ENCODE results near the gene RAB44. TPM values are rescaled to one million over a fixed set of nuclear protein-coding genes. Genes with fewer than 3 reads are reported as not detected.
A peak's percentile ranks its signal among the peaks of the same experiment; 100 is the strongest.

RAB44 gene
- total RNA-seq, 1 experiment from 2014 or later = 0.05 TPM

- TF ChIP-seq JUND (IDR thresholded peaks at IDR 0.05) = peak; percentile 67
- peak; percentile 65 for TF ChIP-seq POLR2AphosphoS5 (IDR thresholded peaks at IDR 0.05; ENCODE audit: low read depth, low read length)
- peak; percentile 99 for TF ChIP-seq CEBPB (IDR thresholded peaks at IDR 0.05; ENCODE audit: low read depth)
- no peak; the same call in 1 of the 2 replicates for TF ChIP-seq ZFX (IDR thresholded peaks at IDR 0.05)
- 0 out of 2 replicates have a peak, but pooled peaks have one; percentile 19 for TF ChIP-seq RAD21 (IDR thresholded peaks at IDR 0.05; ENCODE audit: low read depth)
Observed at GRCh38 chr6:36666826-36667591, 30.6 kb upstream of the RAB44 start (continued).

GRCh38 chr6:36668591-36668990 lies 29.0 kb upstream of the RAB44 start:
- no peak overlapping the region for H2AFZ ChIP-seq (ENCODE audit: low read depth, low read length, poor library complexity, severe bottlenecking)
- no peaks in the 10 kb centered on the region for H3K79me2 ChIP-seq (ENCODE audit: insufficient read depth, low read length)
- RAD21 ChIA-PET (ENCODE audit: low non-redundant PET in 1 of 2, low total read pairs in 2 of 2, uncharacterized antibody in 2 of 2, unreplicated experiment in 2 of 2) = no interaction called here
- no peak for TF ChIP-seq YY1 (IDR thresholded peaks at IDR 0.05; ENCODE audit: extremely low read depth, insufficient replicate concordance, low read depth, low read length)
- TF ChIP-seq, protein P1, sequence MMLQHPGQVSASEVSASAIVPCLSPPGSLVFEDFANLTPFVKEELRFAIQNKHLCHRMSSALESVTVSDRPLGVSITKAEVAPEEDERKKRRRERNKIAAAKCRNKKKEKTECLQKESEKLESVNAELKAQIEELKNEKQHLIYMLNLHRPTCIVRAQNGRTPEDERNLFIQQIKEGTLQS (IDR thresholded peaks at IDR 0.05) = no peak
- H4K20me1 ChIP-seq (ENCODE audit: insufficient read depth) = no peaks in the 10 kb centered on the region
- no peak overlapping the region for H3K4me3 ChIP-seq (replicated peaks in 1 of 2; ENCODE audit: low read depth in 1 of 2, low read length in 2 of 2)
- intact Hi-C loops (cut with micrococcal nuclease) = no loop called here
- H3K27me3 ChIP-seq (ENCODE audit: insufficient read depth, low read length) = no peaks in the 10 kb centered on the region
- BruUV-seq (replicated peaks) = no TSS peak
- POLR2A ChIA-PET = interaction anchor here (1.4 to 9.1 kb wide), 2 partner anchors 9 to 14 kb away, joined by 4 to 119 read pairs; partner anchors contain the start of gene CDKN1A
- CTCF ChIA-PET = interaction anchor here (0.7 to 1.3 kb wide), 2 partner anchors 10 to 77 kb away, joined by 3 to 4 read pairs; partner anchors contain the start of gene CDKN1A
- H3K9ac ChIP-seq (ENCODE audit: low read length) = no peak overlapping the region
- no peaks in the 10 kb centered on the region for H3K9me3 ChIP-seq (ENCODE audit: control insufficient read depth in 1 of 2, insufficient read depth in 1 of 2, low read depth in 1 of 2, low read length in 2 of 2)
- ATAC-seq (no peak), DNase-seq (ENCODE audit: low read depth, low spot score) (no peak)
- H3K4me1 ChIP-seq (ENCODE audit: control insufficient read depth in 1 of 2, insufficient read depth in 2 of 2, low read length in 2 of 2) = peaks cover 35 to 38% of the 10 kb centered on the region in 2 experiments
- H3K9me2 ChIP-seq (ENCODE audit: insufficient read depth) = no peaks in the 10 kb centered on the region
- no peak overlapping the region for H3K4me2 ChIP-seq (ENCODE audit: low read length)
- no peak overlapping the region for H3K27ac ChIP-seq (ENCODE audit: low read depth, low read length)
- H3K36me3 ChIP-seq (ENCODE audit: control insufficient read depth in 1 of 2, insufficient read depth in 2 of 2, low read length in 2 of 2) = no peaks in the 10 kb centered on the region

Measured in HCT116 (cell line).